Measurements from ENCODE around the gene LRWD1. TPM values are rescaled to one million over a fixed set of nuclear protein-coding genes. Genes with fewer than 3 reads are reported as not detected.

Gene LRWD1
- total RNA-seq, 1 experiment from 2014 or later: 81.2 TPM

Other genes starting within 250 kb of the LRWD1 start
- gene SH2B2, start 178.1 kb upstream of the LRWD1 start, total RNA-seq (2014; rRNA removed; shearing (Covaris generic)): 2.0 TPM in 2 replicates
- not detected in 2 replicates for gene SPDYE6, start 108.5 kb upstream of the LRWD1 start, total RNA-seq (2014; rRNA removed; shearing (Covaris generic))
- gene PRKRIP1, start 68.6 kb upstream of the LRWD1 start, total RNA-seq (2014; rRNA removed; shearing (Covaris generic)): 34.8 and 38.8 TPM in 2 replicates
- 37.4 and 39.8 TPM in 2 replicates for gene ORAI2, start 31.4 kb upstream of the LRWD1 start, total RNA-seq (2014; rRNA removed; shearing (Covaris generic))
- 31.5 and 36.5 TPM in 2 replicates for gene ALKBH4, start 121 bp upstream of the LRWD1 start, total RNA-seq (2014; rRNA removed; shearing (Covaris generic))
- 96.9 and 101 TPM in 2 replicates for gene POLR2J, start 13.9 kb downstream of the LRWD1 start, total RNA-seq (2014; rRNA removed; shearing (Covaris generic))
- gene RASA4B, start 52.8 kb downstream of the LRWD1 start, total RNA-seq (2014; rRNA removed; shearing (Covaris generic)): 7.4 and 13.9 TPM in 2 replicates
- gene UPK3BL2, start 78.7 kb downstream of the LRWD1 start, total RNA-seq (2014; rRNA removed; shearing (Covaris generic)): 11.1 and 15.2 TPM in 2 replicates
- gene SPDYE2, start 86.2 kb downstream of the LRWD1 start, total RNA-seq (2014; rRNA removed; shearing (Covaris generic)): not detected in 2 replicates
- gene POLR2J3, start 107.6 kb downstream of the LRWD1 start, total RNA-seq (2014; rRNA removed; shearing (Covaris generic)): 35.1 and 38.6 TPM in 2 replicates
- 26.0 and 43.0 TPM in 2 replicates for gene RASA4, start 151.8 kb downstream of the LRWD1 start, total RNA-seq (2014; rRNA removed; shearing (Covaris generic))
- 39.8 and 44.1 TPM in 2 replicates for gene UPK3BL1, start 177.8 kb downstream of the LRWD1 start, total RNA-seq (2014; rRNA removed; shearing (Covaris generic))
- gene SPDYE2B, start 185.3 kb downstream of the LRWD1 start, total RNA-seq (2014; rRNA removed; shearing (Covaris generic)): not detected in 2 replicates
- gene POLR2J2, start 206.7 kb downstream of the LRWD1 start, total RNA-seq (2014; rRNA removed; shearing (Covaris generic)): 2.8 and 4.2 TPM in 2 replicates

All from HT-29 (cell line).